Bronchial smooth muscle cell (primary cell): Measurements from ENCODE around the gene TMC2. TPM values are rescaled to one million over a fixed set of nuclear protein-coding genes. Genes with fewer than 3 reads are reported as not detected.

Experiments
- total RNA-seq: library from RNA; depleted of rRNA; stranded (reverse); fragments of >200 nt; gene quantifications from 2 replicates; pipeline ENCODE4 v1.2.1, GENCODE V29; 2014

Gene TMC2, protein sequence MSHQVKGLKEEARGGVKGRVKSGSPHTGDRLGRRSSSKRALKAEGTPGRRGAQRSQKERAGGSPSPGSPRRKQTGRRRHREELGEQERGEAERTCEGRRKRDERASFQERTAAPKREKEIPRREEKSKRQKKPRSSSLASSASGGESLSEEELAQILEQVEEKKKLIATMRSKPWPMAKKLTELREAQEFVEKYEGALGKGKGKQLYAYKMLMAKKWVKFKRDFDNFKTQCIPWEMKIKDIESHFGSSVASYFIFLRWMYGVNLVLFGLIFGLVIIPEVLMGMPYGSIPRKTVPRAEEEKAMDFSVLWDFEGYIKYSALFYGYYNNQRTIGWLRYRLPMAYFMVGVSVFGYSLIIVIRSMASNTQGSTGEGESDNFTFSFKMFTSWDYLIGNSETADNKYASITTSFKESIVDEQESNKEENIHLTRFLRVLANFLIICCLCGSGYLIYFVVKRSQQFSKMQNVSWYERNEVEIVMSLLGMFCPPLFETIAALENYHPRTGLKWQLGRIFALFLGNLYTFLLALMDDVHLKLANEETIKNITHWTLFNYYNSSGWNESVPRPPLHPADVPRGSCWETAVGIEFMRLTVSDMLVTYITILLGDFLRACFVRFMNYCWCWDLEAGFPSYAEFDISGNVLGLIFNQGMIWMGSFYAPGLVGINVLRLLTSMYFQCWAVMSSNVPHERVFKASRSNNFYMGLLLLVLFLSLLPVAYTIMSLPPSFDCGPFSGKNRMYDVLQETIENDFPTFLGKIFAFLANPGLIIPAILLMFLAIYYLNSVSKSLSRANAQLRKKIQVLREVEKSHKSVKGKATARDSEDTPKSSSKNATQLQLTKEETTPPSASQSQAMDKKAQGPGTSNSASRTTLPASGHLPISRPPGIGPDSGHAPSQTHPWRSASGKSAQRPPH
- 0.09 TPM in 1 of 2 replicates, not detected in the other for total RNA-seq

DNA sequence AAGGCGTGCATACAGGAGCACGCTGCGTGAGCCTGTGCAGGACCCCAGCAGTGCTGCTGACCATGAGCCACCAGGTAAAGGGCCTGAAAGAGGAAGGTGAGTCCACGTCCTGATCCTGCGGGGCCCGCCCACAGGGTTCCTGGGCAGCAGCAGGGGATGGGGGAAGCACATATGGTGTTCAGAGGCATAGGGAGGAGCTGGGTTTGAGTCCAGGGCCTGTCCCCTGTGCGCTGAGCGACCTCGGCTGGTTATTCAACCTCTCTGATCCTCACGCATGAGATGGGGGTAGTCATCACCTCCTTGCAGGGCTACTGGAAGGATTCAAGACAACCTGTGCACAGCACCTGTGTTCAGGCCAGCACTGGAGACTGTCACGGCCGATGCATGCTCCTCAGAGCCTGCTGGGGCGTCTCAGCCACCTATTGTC is at the start of gene TMC2:
TMC2 (plus strand) TSS at position 14 of the 427 bp plus-strand sequence; CDS start at position 63, 49 bp downstream.

DNA sequence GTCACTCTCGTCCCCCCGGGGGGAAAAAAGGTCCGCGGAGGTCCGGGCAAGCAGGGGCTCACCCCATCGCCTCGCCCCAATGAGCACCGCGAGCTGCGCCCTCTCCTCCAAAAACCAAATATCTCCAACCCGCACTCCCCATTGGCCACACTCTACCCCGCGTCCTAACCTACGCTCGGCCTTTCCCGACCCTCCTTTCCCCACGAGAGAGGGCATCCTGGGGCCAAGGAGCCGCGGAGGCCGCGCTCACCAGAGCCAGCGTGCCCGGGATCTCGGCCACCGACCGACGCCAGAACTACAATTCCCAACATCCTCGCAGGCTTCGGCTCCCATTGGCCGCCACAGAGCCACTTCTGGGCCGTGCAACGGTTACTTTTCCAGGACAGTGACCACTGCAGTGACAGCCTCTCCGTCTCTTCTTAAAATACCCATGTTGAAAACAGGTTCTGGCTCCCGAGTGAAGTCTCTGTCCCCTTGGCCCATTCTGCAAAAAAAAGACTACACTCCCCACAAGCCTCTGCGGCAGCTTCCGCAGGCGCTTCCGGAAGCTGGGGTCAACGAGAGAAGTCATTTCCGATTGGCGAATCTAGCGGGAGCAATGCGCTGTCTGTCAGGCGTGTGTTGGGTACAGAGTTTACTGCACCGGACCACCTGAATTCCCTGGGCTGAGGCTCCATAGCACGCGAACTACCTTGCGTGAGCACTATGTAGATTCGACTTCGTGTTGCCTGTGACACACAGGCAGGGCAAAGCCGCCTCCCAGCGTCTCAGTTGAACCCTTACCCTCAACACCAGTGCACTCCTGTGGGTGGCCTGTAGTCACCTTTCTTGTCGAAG is 27.5 kb upstream of the TMC2 start, which contains the start of gene ZNF343:
ZNF343 (minus strand) TSS at position 285 of the 837 bp plus-strand sequence. CDS start 15,020 bp downstream, outside the sequence.

DNA sequence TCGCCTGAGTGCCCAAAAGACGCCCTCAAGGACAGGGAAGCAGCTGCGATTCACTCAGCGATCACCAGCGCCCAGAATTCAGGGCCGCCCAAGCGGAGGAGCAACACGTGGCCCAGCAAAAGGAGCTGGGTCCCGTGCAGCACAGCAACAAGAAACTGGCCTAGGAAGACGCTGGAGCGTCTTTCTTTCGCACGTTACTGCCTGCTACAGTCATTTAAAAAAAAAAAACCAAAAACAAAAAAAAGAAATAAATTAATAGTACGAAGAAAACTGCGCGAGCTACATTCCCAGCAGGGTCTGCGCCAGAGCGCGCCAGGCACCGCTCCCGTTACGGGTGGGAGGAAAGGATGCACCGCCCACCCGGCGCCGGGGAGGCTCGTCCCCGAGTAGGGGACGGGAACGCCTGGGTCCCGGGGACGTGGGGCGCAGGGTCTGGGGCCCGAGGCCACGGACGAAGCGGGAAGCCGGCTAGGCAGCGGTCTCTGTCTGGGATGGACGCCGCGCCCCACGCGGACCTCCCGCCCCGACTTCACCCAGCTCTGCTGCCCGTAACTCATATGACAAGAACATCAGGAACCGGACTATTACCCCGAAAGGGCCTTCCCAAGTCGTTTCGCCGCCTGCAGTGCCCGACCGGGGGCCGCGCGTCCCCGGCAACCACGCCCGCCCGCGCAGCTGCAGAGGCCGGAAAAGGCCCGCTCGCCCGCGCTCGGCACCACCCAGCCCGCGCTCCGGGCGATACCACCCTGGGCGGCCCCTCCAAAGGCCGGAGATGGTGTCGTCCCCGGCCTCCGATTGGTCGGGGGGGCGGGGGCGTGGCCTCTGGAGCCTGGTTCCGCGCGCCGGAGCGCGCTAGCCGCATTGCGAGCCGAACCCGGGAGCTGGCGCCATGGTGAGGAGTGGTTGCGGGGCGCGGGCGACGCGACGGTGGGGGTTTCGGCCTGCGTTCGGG is 115.7 kb downstream of the TMC2 start, which contains the start of gene NOP56:
NOP56 (plus strand) TSS at position 861 of the 952 bp plus-strand sequence; CDS start at position 890, 29 bp downstream.

DNA sequence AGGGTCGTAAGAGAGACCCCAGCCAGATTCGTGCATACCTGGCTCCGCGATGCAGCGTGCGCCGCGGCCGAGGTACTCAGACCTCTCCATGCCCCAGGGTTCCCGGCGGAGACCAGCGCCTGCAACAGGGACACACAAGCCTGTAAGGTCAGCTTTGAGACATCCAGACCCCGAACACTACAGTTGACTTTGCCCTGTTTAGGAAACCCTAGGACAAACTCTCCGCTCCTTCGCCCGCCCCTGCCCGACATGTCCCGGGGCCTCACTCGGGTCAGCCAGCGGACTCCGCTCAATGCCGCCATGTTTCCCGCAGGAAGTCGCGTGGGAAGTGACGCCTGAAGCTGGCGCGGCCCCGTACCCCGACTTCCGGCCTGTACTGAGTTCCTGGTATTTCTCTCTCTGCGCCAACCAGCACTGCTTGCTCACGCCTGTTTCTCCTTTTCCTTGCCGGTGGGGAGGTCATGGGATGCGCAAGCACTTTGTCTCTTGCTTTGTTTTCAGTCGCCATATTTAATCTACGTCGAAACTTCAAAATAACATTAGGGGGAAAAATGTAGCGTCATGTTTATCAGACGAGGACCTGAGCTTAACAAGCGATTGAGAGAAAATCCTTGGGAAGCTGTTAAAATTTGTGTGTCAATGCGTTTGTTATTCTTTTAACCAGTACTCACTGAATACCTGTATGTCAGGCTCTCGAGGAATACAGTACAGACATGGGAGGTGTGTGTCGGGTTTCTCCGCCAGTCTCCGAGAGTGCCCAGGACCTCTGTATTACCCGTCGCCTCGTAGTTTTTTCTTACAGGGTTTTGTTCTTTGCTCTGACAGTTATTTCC is 127.7 kb downstream of the TMC2 start, which contains the start of gene IDH3B:
IDH3B (minus strand) TSS at position 330 of the 833 bp plus-strand sequence; CDS start at position 302, 28 bp downstream.

Other genes with a start within 250 kb of the TMC2 start
- gene TGM3, start 240.6 kb upstream of the TMC2 start, total RNA-seq, result 0.09 TPM in 1 of 2 replicates, not detected in the other
- gene TGM6, start 155.7 kb upstream of the TMC2 start, total RNA-seq, result not detected in 2 replicates
- 39.9 and 75.8 TPM in 2 replicates for gene SNRPB, start 65.8 kb upstream of the TMC2 start, total RNA-seq
- 11.1 and 12.3 TPM in 2 replicates for gene ZNF343, start 27.7 kb upstream of the TMC2 start, total RNA-seq
- gene NOP56, start 116.1 kb downstream of the TMC2 start, total RNA-seq, result 100 and 112 TPM in 2 replicates
- 119 and 139 TPM in 2 replicates for gene IDH3B, start 127.6 kb downstream of the TMC2 start, total RNA-seq
- 0.16 and 0.43 TPM in 2 replicates for gene EBF4, start 156.2 kb downstream of the TMC2 start, total RNA-seq